Urinary bladder (tissue), 4 donors: Measurements from ENCODE around the gene TNFRSF1B. TPM values are rescaled to one million over a fixed set of nuclear protein-coding genes. Genes with fewer than 3 reads are reported as not detected.

Experiments used
- DNase-seq: peaks from one replicate; pipeline ENCODE4 v3.0.0-alpha.2; 2015; ENCODE audit errors: extremely low spot score
- H3K27ac ChIP-seq: one replicate; pipeline ENCODE4 v1.5.1; 2013; ENCODE audit warnings: low read depth, mild to moderate bottlenecking, moderate library complexity
- H3K36me3 ChIP-seq: one replicate; pipeline ENCODE4 v1.6.1; 2013; ENCODE audit warnings: mild to moderate bottlenecking, moderate library complexity; ENCODE audit not compliant: insufficient read depth
- H3K4me1 ChIP-seq: one replicate; pipeline ENCODE4 v1.6.1; 2013; ENCODE audit warnings: mild to moderate bottlenecking, moderate library complexity; ENCODE audit not compliant: insufficient read depth
- H3K4me3 ChIP-seq: one replicate; pipeline ENCODE4 v1.5.1; 2013; ENCODE audit warnings: low read depth, low read length
- WGBS: extraction: QIAGEN DNeasy Blood & Tissue Kit; methylation state at CpG from one replicate; pipeline ENCODE4 v1.1.7; 2013; 5-methylcytosine and 5-hydroxymethylcytosine counted together
- polyA plus RNA-seq: library from polyadenylated mRNA; stranded (reverse); fragments of 200-250 nt; gene quantifications from one replicate; pipeline ENCODE4 v1.2.3, GENCODE V29; 2013
- total RNA-seq: library from RNA; depleted of rRNA; stranded (reverse); fragments of >200 nt; gene quantifications from one replicate; pipeline ENCODE4 v1.2.3, GENCODE V29; 2014
- donor health status: healthy with polysubstance abuse.
- donor health status: healthy.

The TNFRSF1B gene
- total and polyA plus RNA-seq, 2 donors, result 11.7 to 30.8 TPM

GRCh38 chr1:12145616-12146342, 21.0 kb upstream of the TNFRSF1B start:
- DNase-seq, result no peak
- no peaks in the 10 kb centered on the region for H3K4me1 ChIP-seq
- H3K4me3 ChIP-seq, result no peak overlapping the region
- no peak overlapping the region for H3K27ac ChIP-seq
- no peaks in the 10 kb centered on the region for H3K36me3 ChIP-seq
- 89% methylated on average over 12 of the region's 12 CpGs for WGBS

GRCh38 chr1:12146343-12147112, 20.3 kb upstream of the TNFRSF1B start:
- no peak for DNase-seq
- no peaks in the 10 kb centered on the region for H3K36me3 ChIP-seq
- no peak overlapping the region for H3K4me3 ChIP-seq
- no peaks in the 10 kb centered on the region for H3K4me1 ChIP-seq
- 88% methylated on average over 20 of the region's 20 CpGs for WGBS
- no peak overlapping the region for H3K27ac ChIP-seq

GRCh38 chr1:12147201-12147701, 19.5 kb upstream of the TNFRSF1B start:
- WGBS, result 78% methylated on average over 8 of the region's 8 CpGs
- Histone ChIP-seq H3K4me1 (no peaks in the 10 kb centered on the region), H3K36me3 (no peaks in the 10 kb centered on the region), H3K27ac (no peak overlapping the region), H3K4me3 (no peak overlapping the region)
- no peak for DNase-seq

GRCh38 chr1:12148160-12148957, 18.4 kb upstream of the TNFRSF1B start:
- Histone ChIP-seq H3K4me3 (no peak overlapping the region), H3K4me1 (no peaks in the 10 kb centered on the region), H3K36me3 (no peaks in the 10 kb centered on the region), H3K27ac (peak overlapping the region; percentile 14)
- no peak for DNase-seq
- WGBS, result 80% methylated on average over 8 of the region's 8 CpGs

- no peak overlapping the region for H3K27ac ChIP-seq
- H3K4me3 ChIP-seq, result no peak overlapping the region
- no peak for DNase-seq
- no peaks in the 10 kb centered on the region for H3K4me1 ChIP-seq
- H3K36me3 ChIP-seq, result no peaks in the 10 kb centered on the region
- WGBS, result 63% methylated on average over 5 of the region's 5 CpGs
Measured at GRCh38 chr1:12148958-12149790, 17.6 kb upstream of the TNFRSF1B start.

GRCh38 chr1:12149791-12150175, 17.0 kb upstream of the TNFRSF1B start:
- H3K4me1 ChIP-seq, result no peaks in the 10 kb centered on the region
- no peak for DNase-seq
- 92% methylated on average over 6 of the region's 6 CpGs for WGBS
- H3K36me3 ChIP-seq, result no peaks in the 10 kb centered on the region
- H3K27ac ChIP-seq, result no peak overlapping the region
- H3K4me3 ChIP-seq, result no peak overlapping the region

GRCh38 chr1:12150456-12151200, 16.2 kb upstream of the TNFRSF1B start:
- no peak for DNase-seq
- Histone ChIP-seq H3K27ac (peak overlapping the region; percentile 14), H3K4me3 (no peak overlapping the region), H3K36me3 (no peaks in the 10 kb centered on the region), H3K4me1 (no peaks in the 10 kb centered on the region)
- 83% methylated on average over 9 of the region's 9 CpGs for WGBS

GRCh38 chr1:12151465-12151864, 15.3 kb upstream of the TNFRSF1B start:
- Histone ChIP-seq H3K4me3 (no peak overlapping the region), H3K36me3 (no peaks in the 10 kb centered on the region), H3K4me1 (no peaks in the 10 kb centered on the region), H3K27ac (no peak overlapping the region)
- no peak for DNase-seq
- WGBS, result 97% methylated on average over 2 of the region's 2 CpGs

- WGBS, result 83% methylated on average over 7 of the region's 7 CpGs
- Histone ChIP-seq H3K36me3 (no peaks in the 10 kb centered on the region), H3K4me1 (no peaks in the 10 kb centered on the region), H3K27ac (no peak overlapping the region), H3K4me3 (no peak overlapping the region)
- no peak for DNase-seq
Measured at GRCh38 chr1:12152113-12152891, 14.5 kb upstream of the TNFRSF1B start.

- H3K4me1 ChIP-seq, result no peaks in the 10 kb centered on the region
- WGBS, result 56% methylated on average over 13 of the region's 13 CpGs
- no peaks in the 10 kb centered on the region for H3K36me3 ChIP-seq
- H3K4me3 ChIP-seq, result no peak overlapping the region
- no peak overlapping the region for H3K27ac ChIP-seq
- DNase-seq, result no peak
Measured at GRCh38 chr1:12153181-12153785, 13.5 kb upstream of the TNFRSF1B start.

- no peak for DNase-seq
- no peak overlapping the region for H3K4me3 ChIP-seq
- WGBS, result 95% methylated on average over 2 of the region's 2 CpGs
- no peaks in the 10 kb centered on the region for H3K4me1 ChIP-seq
- no peaks in the 10 kb centered on the region for H3K36me3 ChIP-seq
- H3K27ac ChIP-seq, result no peak overlapping the region
Measured at GRCh38 chr1:12155328-12155727, 11.5 kb upstream of the TNFRSF1B start.
